Thyroid gland (tissue), 4 donors: ENCODE data around the gene ASPSCR1. TPM values are rescaled to one million over a fixed set of nuclear protein-coding genes. Genes with fewer than 3 reads are reported as not detected.

Source experiments
- DNase-seq, 2 donors: peaks; one replicate each; pipeline ENCODE4 v3.0.0-alpha.2; 2019
- H3K27ac ChIP-seq, 3 donors: fragments of 200-600 bp; sonication (generic); 1 replicate in 2 of 3; 2 replicates in 1 of 3; pipeline ENCODE4 v1.5.1; 2016 to 2019; ENCODE audit warnings: mild to moderate bottlenecking in 1 of 3, moderate library complexity in 1 of 3
- H3K27me3 ChIP-seq: fragments of 200-600 bp; sonication (generic); one replicate; pipeline ENCODE4 v1.5.1; 2019
- H3K36me3 ChIP-seq, 2 donors: fragments of 200-600 bp; sonication (generic); one replicate each; pipeline ENCODE4 v1.5.1; 2016 to 2019
- H3K4me1 ChIP-seq, 2 donors: fragments of 200-600 bp; sonication (generic); one replicate each; pipeline ENCODE4 v1.5.1; 2017 to 2019
- H3K4me3 ChIP-seq, 3 donors: fragments of 200-600 bp; sonication (generic); replicated peaks in 1 of 3; 1 replicate in 2 of 3; 2 replicates in 1 of 3; pipeline ENCODE4 v1.5.1; 2016; ENCODE audit warnings: mild to moderate bottlenecking in 1 of 3
- H3K9me3 ChIP-seq: fragments of 200-600 bp; sonication (generic); one replicate; pipeline ENCODE4 v1.5.1; 2017
- CTCF ChIP-seq, 6 experiments: fragments of 200-600 bp in 3 of 6; fragments of 450-650 bp in 3 of 6; sonication (generic) in 3 of 6; IDR thresholded peaks; one replicate each; pipeline ENCODE4 v1.5.1; 2016 to 2019; ENCODE audit warnings: antibody characterized with exemption in 6 of 6, mild to moderate bottlenecking in 2 of 6, inconsistent platforms in 1 of 6, moderate library complexity in 1 of 6
- POLR2A ChIP-seq, 2 donors: fragments of 450-650 bp; IDR thresholded peaks; one replicate each; pipeline ENCODE4 v1.6.1; 2017; ENCODE audit warnings: antibody characterized with exemption in 2 of 2, mild to moderate bottlenecking in 2 of 2, moderate library complexity in 1 of 2
- WGBS, 2 donors: methylation state at CpG; one replicate each; pipeline ENCODE4 v1.1.5; 2017; 5-methylcytosine and 5-hydroxymethylcytosine counted together
- intact Hi-C: fragments of 100-400 bp; cut with DNase I; formaldehyde crosslinking; loops from one replicate; pipeline ENCODE4 v1.15.1; 2023
- total RNA-seq, 4 donors: library from RNA; depleted of rRNA; stranded (reverse); fragments of >200 nt; gene quantifications; one replicate each; pipeline ENCODE4 v1.2.3, GENCODE V29; 2016

ASPSCR1 gene
- total RNA-seq, 4 donors from 2014 or later: 23.2 to 53.6 (median 35.7) TPM

- no peaks in the 10 kb centered on the region for H3K9me3 ChIP-seq
- H3K4me1 ChIP-seq: peaks cover 10 to 15% of the 10 kb centered on the region in 2 donors
- H3K27me3 ChIP-seq: no peaks in the 10 kb centered on the region
- DNase-seq: no peak
- no peak overlapping the region for H3K4me3 ChIP-seq
- TF ChIP-seq CTCF (IDR thresholded peaks at IDR 0.05) (no peak), POLR2A (IDR thresholded peaks at IDR 0.05) (no peak)
- H3K36me3 ChIP-seq: no peaks in the 10 kb centered on the region
- intact Hi-C loops: no loop called here
- WGBS, 2 donors: 35 to 64% methylated on average over 4 to 5 of the region's 5 CpGs
- no peak overlapping the region for H3K27ac ChIP-seq
Measured at GRCh38 chr17:81967244-81967532, 10.2 kb upstream of the ASPSCR1 start.

GRCh38 chr17:81967533-81968395 lies 9.7 kb upstream of the ASPSCR1 start:
- TF ChIP-seq POLR2A (IDR thresholded peaks at IDR 0.05): no peak
- TF ChIP-seq CTCF (IDR thresholded peaks at IDR 0.05): no peak

GRCh38 chr17:81968396-81968745 lies 9.1 kb upstream of the ASPSCR1 start:
- Histone ChIP-seq H3K4me1 (peaks cover 10 to 15% of the 10 kb centered on the region in 2 donors), H3K4me3 (no peak overlapping the region), H3K9me3 (no peaks in the 10 kb centered on the region), H3K27me3 (no peaks in the 10 kb centered on the region), H3K27ac (no peak overlapping the region), H3K36me3 (no peaks in the 10 kb centered on the region)
- TF ChIP-seq CTCF (IDR thresholded peaks at IDR 0.05) (no peak), POLR2A (IDR thresholded peaks at IDR 0.05) (no peak)
- no peak for DNase-seq
- intact Hi-C loops: no loop called here
- 48 to 57% methylated on average over 7 of the region's 7 CpGs for WGBS, 2 donors

More at GRCh38 chr17:81967533-81968395, 9.7 kb upstream of the ASPSCR1 start:
- intact Hi-C loops: no loop called here
- WGBS, 2 donors: 18% methylated on average over 15 to 18 of the region's 36 CpGs
- no peaks in the 10 kb centered on the region for H3K36me3 ChIP-seq
- H3K27ac ChIP-seq: no peak overlapping the region
- no peaks in the 10 kb centered on the region for H3K9me3 ChIP-seq
- peak; percentile 81 to 90 for DNase-seq
- no peak overlapping the region for H3K4me3 ChIP-seq
- H3K4me1 ChIP-seq: peaks cover 10 to 15% of the 10 kb centered on the region in 2 donors
- H3K27me3 ChIP-seq: no peaks in the 10 kb centered on the region

- DNase-seq: no peak
- no peaks in the 10 kb centered on the region for H3K9me3 ChIP-seq
- intact Hi-C loops: no loop called here
- no peaks in the 10 kb centered on the region for H3K36me3 ChIP-seq
- peaks cover 10 to 15% of the 10 kb centered on the region in 2 donors for H3K4me1 ChIP-seq
- no peak overlapping the region for H3K4me3 ChIP-seq
- 78 to 86% methylated on average over 8 to 11 of the region's 12 CpGs for WGBS, 2 donors
- TF ChIP-seq POLR2A (IDR thresholded peaks at IDR 0.05) (no peak), CTCF (IDR thresholded peaks at IDR 0.05) (no peak)
- no peaks in the 10 kb centered on the region for H3K27me3 ChIP-seq
- no peak overlapping the region for H3K27ac ChIP-seq
Measured at GRCh38 chr17:81968850-81969812, 8.3 kb upstream of the ASPSCR1 start.

GRCh38 chr17:81973432-81973831 lies 4.0 kb upstream of the ASPSCR1 start:
- peaks cover 9 to 10% of the 10 kb centered on the region in 2 donors for H3K4me1 ChIP-seq
- no peaks in the 10 kb centered on the region for H3K9me3 ChIP-seq
- no peaks in the 10 kb centered on the region for H3K36me3 ChIP-seq
- H3K27ac ChIP-seq: no peak overlapping the region
- H3K4me3 ChIP-seq: no peak overlapping the region
- intact Hi-C loops: no loop called here
- TF ChIP-seq POLR2A (IDR thresholded peaks at IDR 0.05) (no peak), CTCF (IDR thresholded peaks at IDR 0.05) (no peak)
- DNase-seq: no peak
- H3K27me3 ChIP-seq: no peaks in the 10 kb centered on the region
